MM.1S (cell line): Measurements from ENCODE around the gene GPX4.

ENCODE experiments used
- EZH2 ChIP-seq: fragments of 300-600 bp; sonication (generic); optimal IDR thresholded peaks from 2 replicates; pipeline ENCODE3; 2017; ENCODE audit warnings: low read depth, mild to moderate bottlenecking, antibody characterized with exemption, low read length, mixed read lengths
- EZH2phosphoT487 ChIP-seq: fragments of 300-600 bp; sonication (generic); IDR thresholded peaks from 2 replicates; pipeline ENCODE4 v1.6.1; 2018; ENCODE audit warnings: antibody characterized with exemption, low read length
- TF ChIP-seq, protein P1 (sequence below): fragments of 300-600 bp; sonication (generic); IDR thresholded peaks from 2 replicates; pipeline ENCODE4 v1.5.1; 2016; ENCODE audit warnings: antibody characterized with exemption, low read length, mixed read lengths

DNA sequence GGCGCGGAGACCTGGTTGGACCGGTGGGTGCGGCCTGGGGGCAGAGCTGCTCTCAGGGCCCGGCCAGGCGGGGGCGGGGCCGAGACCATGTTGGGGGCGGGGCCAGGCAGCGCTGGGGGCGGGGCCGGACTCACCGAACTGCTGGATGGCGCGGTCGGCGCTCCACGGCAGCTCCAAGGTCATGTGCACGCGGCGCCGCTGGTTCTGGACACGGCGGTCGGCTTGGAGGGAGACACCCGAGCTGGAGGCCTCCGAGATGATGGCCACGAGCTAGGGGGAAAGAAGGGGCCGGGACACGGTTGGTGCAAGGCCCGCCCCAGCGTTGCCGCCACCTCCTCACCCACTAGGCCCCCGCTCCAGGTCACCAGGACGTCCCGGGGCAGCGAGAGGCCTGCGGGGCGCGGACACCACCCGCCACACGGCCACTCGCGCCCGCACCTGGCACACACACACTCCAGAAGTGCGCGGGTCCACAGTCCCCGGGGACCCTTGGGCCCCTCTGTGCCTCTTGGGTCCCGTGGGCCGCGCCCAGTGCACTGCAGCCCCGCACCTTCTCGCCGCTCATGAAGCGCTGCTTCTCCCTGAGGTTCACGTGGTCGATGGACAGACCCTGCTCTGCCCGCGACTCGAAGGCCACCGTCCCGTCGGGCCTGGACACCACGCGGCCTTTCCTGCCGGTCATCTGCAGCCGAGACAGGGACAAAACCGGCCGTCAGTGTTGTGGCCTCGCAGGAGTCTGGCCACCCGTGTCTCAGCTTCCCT lies 8.7 kb downstream of the GPX4 start:
- TF ChIP-seq, protein P1, sequence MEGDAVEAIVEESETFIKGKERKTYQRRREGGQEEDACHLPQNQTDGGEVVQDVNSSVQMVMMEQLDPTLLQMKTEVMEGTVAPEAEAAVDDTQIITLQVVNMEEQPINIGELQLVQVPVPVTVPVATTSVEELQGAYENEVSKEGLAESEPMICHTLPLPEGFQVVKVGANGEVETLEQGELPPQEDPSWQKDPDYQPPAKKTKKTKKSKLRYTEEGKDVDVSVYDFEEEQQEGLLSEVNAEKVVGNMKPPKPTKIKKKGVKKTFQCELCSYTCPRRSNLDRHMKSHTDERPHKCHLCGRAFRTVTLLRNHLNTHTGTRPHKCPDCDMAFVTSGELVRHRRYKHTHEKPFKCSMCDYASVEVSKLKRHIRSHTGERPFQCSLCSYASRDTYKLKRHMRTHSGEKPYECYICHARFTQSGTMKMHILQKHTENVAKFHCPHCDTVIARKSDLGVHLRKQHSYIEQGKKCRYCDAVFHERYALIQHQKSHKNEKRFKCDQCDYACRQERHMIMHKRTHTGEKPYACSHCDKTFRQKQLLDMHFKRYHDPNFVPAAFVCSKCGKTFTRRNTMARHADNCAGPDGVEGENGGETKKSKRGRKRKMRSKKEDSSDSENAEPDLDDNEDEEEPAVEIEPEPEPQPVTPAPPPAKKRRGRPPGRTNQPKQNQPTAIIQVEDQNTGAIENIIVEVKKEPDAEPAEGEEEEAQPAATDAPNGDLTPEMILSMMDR = no peak
- no peak for TF ChIP-seq EZH2phosphoT487
- no peak for TF ChIP-seq EZH2
